HG03159 (cell line): Measurements from ENCODE around the gene EZH2.

ENCODE experiments used
- ATAC-seq: cut with Tn5 transposase; IDR thresholded peaks from one replicate; pipeline ENCODE4 v1.9.1; 2021; ENCODE audit warnings: mild to moderate bottlenecking, moderate library complexity; ENCODE audit not compliant: unreplicated experiment

The EZH2 gene

GRCh38 chr7:148901178-148901577 lies 17.1 kb upstream of the EZH2 start:
- ATAC-seq = no peak

GRCh38 chr7:148898845-148899484 lies 14.9 kb upstream of the EZH2 start:
- no peak for ATAC-seq

- no peak for ATAC-seq
Measured at GRCh38 chr7:148894591-148894990, 10.5 kb upstream of the EZH2 start.

- ATAC-seq = no peak
Measured at GRCh38 chr7:148893071-148893470, 9.0 kb upstream of the EZH2 start.

- no peak for ATAC-seq
Measured at GRCh38 chr7:148888300-148888699, 4.2 kb upstream of the EZH2 start.

GRCh38 chr7:148886844-148887243 lies 2.8 kb upstream of the EZH2 start:
- no peak for ATAC-seq

- peak; percentile 91 for ATAC-seq
Measured at GRCh38 chr7:148884299-148885022, 370 bp upstream of the EZH2 start.

GRCh38 chr7:148883266-148884048 lies 634 bp downstream of the EZH2 start:
- ATAC-seq = peak; percentile 26

- ATAC-seq = no peak
Measured at GRCh38 chr7:148882841-148883265, 1.2 kb downstream of the EZH2 start.

- ATAC-seq = no peak
Measured at GRCh38 chr7:148882192-148882591, 1.9 kb downstream of the EZH2 start.

- ATAC-seq = no peak
Measured at GRCh38 chr7:148878317-148878716, 5.8 kb downstream of the EZH2 start.

- ATAC-seq = no peak
Measured at GRCh38 chr7:148877517-148877916, 6.6 kb downstream of the EZH2 start.

GRCh38 chr7:148872188-148872587 lies 11.9 kb downstream of the EZH2 start:
- ATAC-seq = no peak

- no peak for ATAC-seq
Measured at GRCh38 chr7:148871551-148871950, 12.5 kb downstream of the EZH2 start.

GRCh38 chr7:148871030-148871429 lies 13.1 kb downstream of the EZH2 start:
- ATAC-seq = no peak

GRCh38 chr7:148868378-148868674 lies 15.8 kb downstream of the EZH2 start:
- ATAC-seq = no peak

GRCh38 chr7:148867596-148868377 lies 16.3 kb downstream of the EZH2 start:
- no peak for ATAC-seq

GRCh38 chr7:148866362-148866761 lies 17.7 kb downstream of the EZH2 start:
- ATAC-seq = no peak

GRCh38 chr7:148865283-148865682 lies 18.8 kb downstream of the EZH2 start:
- no peak for ATAC-seq

GRCh38 chr7:148863324-148863723 lies 20.8 kb downstream of the EZH2 start:
- ATAC-seq = no peak

GRCh38 chr7:148862481-148862880 lies 21.6 kb downstream of the EZH2 start:
- ATAC-seq = no peak
